Endodermal cell (in vitro differentiated cells): Measurements from ENCODE around the gene VSNL1. TPM values are rescaled to one million over a fixed set of nuclear protein-coding genes. Genes with fewer than 3 reads are reported as not detected.

Experiments
- DNase-seq: peaks from one replicate; pipeline ENCODE4 v3.0.0-alpha.2; 2017
- H3K27ac ChIP-seq: 2 replicates; pipeline ENCODE4 v1.5.1; 2013; ENCODE audit warnings: mild to moderate bottlenecking, low read depth, low read length, moderate library complexity
- H3K27me3 ChIP-seq: 2 replicates; pipeline ENCODE4 v1.6.1; 2013; ENCODE audit warnings: mild to moderate bottlenecking, low read length, moderate library complexity; ENCODE audit not compliant: insufficient read depth, control insufficient read depth, poor library complexity, severe bottlenecking
- H3K36me3 ChIP-seq: 2 replicates; pipeline ENCODE4 v1.7.0; 2013; ENCODE audit warnings: mild to moderate bottlenecking, low read length, moderate library complexity; ENCODE audit not compliant: control insufficient read depth, insufficient read depth
- H3K4me1 ChIP-seq: one replicate; pipeline ENCODE4 v1.7.0; 2013; ENCODE audit warnings: low read length; ENCODE audit not compliant: control insufficient read depth, insufficient read depth
- H3K4me3 ChIP-seq: 2 replicates; pipeline ENCODE4 v1.5.1; 2013; ENCODE audit warnings: mild to moderate bottlenecking, low read length, moderate library complexity
- H3K9ac ChIP-seq: 2 replicates; pipeline ENCODE4 v1.6.1; 2013; ENCODE audit warnings: mild to moderate bottlenecking, low read length, moderate library complexity; ENCODE audit not compliant: poor library complexity, severe bottlenecking; ENCODE audit errors: extremely low read depth
- H3K9me3 ChIP-seq: 2 replicates; pipeline ENCODE4 v1.6.1; 2013; ENCODE audit warnings: mild to moderate bottlenecking, low read length, moderate library complexity; ENCODE audit not compliant: control insufficient read depth
- H3K27ac Mint-ChIP-seq: 2 replicates; pipeline ENCODE4 v1.8.0; 2020; ENCODE audit warnings: mixed read lengths
- H3K27me3 Mint-ChIP-seq: 2 replicates; pipeline ENCODE4 v1.8.0; 2021; ENCODE audit warnings: mild to moderate bottlenecking, mixed read lengths; ENCODE audit not compliant: insufficient read depth
- H3K36me3 Mint-ChIP-seq: 2 replicates; pipeline ENCODE4 v1.8.0; 2020; ENCODE audit warnings: low read depth, mixed read lengths
- H3K4me1 Mint-ChIP-seq: 2 replicates; pipeline ENCODE4 v1.8.0; 2020; ENCODE audit warnings: mixed read lengths
- H3K4me3 Mint-ChIP-seq: 2 replicates; pipeline ENCODE4 v1.8.0; 2020; ENCODE audit warnings: mild to moderate bottlenecking, moderate library complexity, mixed read lengths
- H3K9me3 Mint-ChIP-seq: 2 replicates; pipeline ENCODE4 v1.8.0; 2020; ENCODE audit warnings: mild to moderate bottlenecking, mixed read lengths
- WGBS, 2 experiments: methylation state at CpG; one replicate each; pipeline versions ENCODE4 v1.1.5 to v1.1.7; 2013; ENCODE audit warnings: missing lambda C conversion rate in 2 of 2, mixed read lengths in 1 of 2; ENCODE audit not compliant: insufficient coverage in 1 of 2, insufficient read length in 1 of 2; 5-methylcytosine and 5-hydroxymethylcytosine counted together
- total RNA-seq, 2 donors: library from RNA; stranded (reverse); fragmentation: NEBNext Ultra II Directional in 1 of 2; extraction: Animal tissue kit (Norgen Biotek cat#: 25700) in 1 of 2; gene quantifications; 2 replicates in 1 of 2; 3 replicates in 1 of 2; pipeline ENCODE4 v1.2.1, GENCODE V29; 2021
- TF ChIP-seq, protein P1 (sequence below): fragments of 200-600 bp; sonication (generic); conservative IDR thresholded peaks from 2 replicates; pipeline ENCODE4 v1.5.0; 2021; ENCODE audit warnings: antibody characterized with exemption, mild to moderate bottlenecking

The VSNL1 gene
- total RNA-seq, 2 donors from 2014 or later: 1.4 to 3.3 TPM

- no peaks in the 10 kb centered on the region for H3K36me3 Mint-ChIP-seq
- Histone ChIP-seq H3K9me3 (no peaks in the 10 kb centered on the region), H3K4me3 (no peak overlapping the region), H3K9ac (no peak overlapping the region), H3K36me3 (no peaks in the 10 kb centered on the region), H3K27me3 (no peaks in the 10 kb centered on the region), H3K4me1 (no peaks in the 10 kb centered on the region), H3K27ac (no peak overlapping the region)
- TF ChIP-seq, protein P1, sequence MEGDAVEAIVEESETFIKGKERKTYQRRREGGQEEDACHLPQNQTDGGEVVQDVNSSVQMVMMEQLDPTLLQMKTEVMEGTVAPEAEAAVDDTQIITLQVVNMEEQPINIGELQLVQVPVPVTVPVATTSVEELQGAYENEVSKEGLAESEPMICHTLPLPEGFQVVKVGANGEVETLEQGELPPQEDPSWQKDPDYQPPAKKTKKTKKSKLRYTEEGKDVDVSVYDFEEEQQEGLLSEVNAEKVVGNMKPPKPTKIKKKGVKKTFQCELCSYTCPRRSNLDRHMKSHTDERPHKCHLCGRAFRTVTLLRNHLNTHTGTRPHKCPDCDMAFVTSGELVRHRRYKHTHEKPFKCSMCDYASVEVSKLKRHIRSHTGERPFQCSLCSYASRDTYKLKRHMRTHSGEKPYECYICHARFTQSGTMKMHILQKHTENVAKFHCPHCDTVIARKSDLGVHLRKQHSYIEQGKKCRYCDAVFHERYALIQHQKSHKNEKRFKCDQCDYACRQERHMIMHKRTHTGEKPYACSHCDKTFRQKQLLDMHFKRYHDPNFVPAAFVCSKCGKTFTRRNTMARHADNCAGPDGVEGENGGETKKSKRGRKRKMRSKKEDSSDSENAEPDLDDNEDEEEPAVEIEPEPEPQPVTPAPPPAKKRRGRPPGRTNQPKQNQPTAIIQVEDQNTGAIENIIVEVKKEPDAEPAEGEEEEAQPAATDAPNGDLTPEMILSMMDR: no peak
- DNase-seq: no peak
- peaks cover 27% of the 10 kb centered on the region for H3K27me3 Mint-ChIP-seq
- WGBS, 2 experiments: 88 to 92% methylated on average over 2 of the region's 2 CpGs
- no peaks in the 10 kb centered on the region for H3K9me3 Mint-ChIP-seq
- no peak overlapping the region for H3K27ac Mint-ChIP-seq
- H3K4me1 Mint-ChIP-seq: peaks cover 35% of the 10 kb centered on the region
- H3K4me3 Mint-ChIP-seq: no peak overlapping the region
Observed at GRCh38 chr2:17581831-17582230, 41.3 kb downstream of the VSNL1 start.

DNA sequence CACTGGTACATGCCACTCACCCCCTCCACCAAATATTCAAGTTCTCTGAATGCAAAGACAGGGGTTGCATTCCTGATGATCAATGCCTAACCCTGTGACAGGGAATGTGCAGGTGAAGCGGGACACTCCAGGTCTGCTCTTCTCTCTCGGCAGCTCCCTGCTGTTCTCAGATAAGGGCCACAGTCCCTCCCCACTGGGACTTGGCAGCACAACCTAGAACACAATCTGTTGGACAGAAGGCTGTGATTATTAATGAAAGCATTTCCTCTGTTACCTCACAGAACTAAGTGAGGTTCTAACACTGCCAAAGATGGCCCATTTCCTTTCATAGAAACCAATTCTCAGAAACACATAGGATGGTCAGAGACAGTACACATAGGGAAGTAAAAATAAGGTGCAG, 42.7 kb downstream of the VSNL1 start:
- DNase-seq: no peak
- Mint-ChIP-seq H3K27ac (no peak overlapping the region), H3K4me3 (no peak overlapping the region), H3K9me3 (no peaks in the 10 kb centered on the region), H3K36me3 (no peaks in the 10 kb centered on the region), H3K4me1 (peaks cover 45% of the 10 kb centered on the region), H3K27me3 (peaks cover 25% of the 10 kb centered on the region)
- TF ChIP-seq, protein P1: no peak
- no peaks in the 10 kb centered on the region for H3K4me1 ChIP-seq
- no peaks in the 10 kb centered on the region for H3K9me3 ChIP-seq
- H3K27ac ChIP-seq: no peak overlapping the region
- WGBS, 2 experiments: 85 to 100% methylated on average over 1 to 2 of the region's 2 CpGs
- H3K36me3 ChIP-seq: no peaks in the 10 kb centered on the region
- H3K9ac ChIP-seq: no peak overlapping the region
- H3K27me3 ChIP-seq: no peaks in the 10 kb centered on the region
- H3K4me3 ChIP-seq: no peak overlapping the region

DNA sequence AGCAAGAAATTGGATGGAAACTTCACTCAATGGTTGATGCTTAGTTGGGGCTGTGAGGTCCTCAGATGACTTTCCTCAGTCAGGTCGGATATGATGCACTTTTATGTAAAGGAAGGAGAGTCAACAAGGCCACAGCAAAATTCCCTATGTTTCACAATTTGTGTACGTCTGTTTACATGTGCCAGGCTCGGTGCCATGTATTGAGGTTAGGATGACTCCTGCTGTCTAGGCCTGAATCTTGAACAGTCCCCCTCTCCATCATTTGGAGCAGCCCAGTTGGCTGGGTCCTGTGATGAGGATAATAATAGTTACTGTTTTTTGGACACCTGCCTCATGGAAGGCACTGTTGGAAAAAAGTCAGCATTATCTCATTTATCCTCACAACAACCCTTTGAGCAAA, 43.1 kb downstream of the VSNL1 start:
- Histone ChIP-seq H3K27ac (no peak overlapping the region), H3K36me3 (no peaks in the 10 kb centered on the region), H3K4me1 (no peaks in the 10 kb centered on the region), H3K4me3 (no peak overlapping the region), H3K27me3 (no peaks in the 10 kb centered on the region), H3K9ac (no peak overlapping the region), H3K9me3 (no peaks in the 10 kb centered on the region)
- peaks cover 41% of the 10 kb centered on the region for H3K4me1 Mint-ChIP-seq
- no peaks in the 10 kb centered on the region for H3K36me3 Mint-ChIP-seq
- H3K4me3 Mint-ChIP-seq: no peak overlapping the region
- TF ChIP-seq, protein P1: no peak
- no peak for DNase-seq
- peaks cover 24% of the 10 kb centered on the region for H3K27me3 Mint-ChIP-seq
- 95% methylated on average over 3 of the region's 3 CpGs; no CpG with 5 or more reads in 1 of the 2 experiments for WGBS, 2 experiments
- no peak overlapping the region for H3K27ac Mint-ChIP-seq
- H3K9me3 Mint-ChIP-seq: no peaks in the 10 kb centered on the region
